HepG2 (cell line): ENCODE results near the gene KRT4. TPM values are rescaled to one million over a fixed set of nuclear protein-coding genes. Genes with fewer than 3 reads are reported as not detected.
"Not testable (repeated sequence)": the region's sequence is repeated elsewhere in the genome, so short reads cannot be mapped to it uniquely, and the experiment has no call there.

Experiments
- ATAC-seq: fragments of 200-7000 bp; cut with Tn5 transposase; 3 replicates; pipeline ENCODE4 v1.9.1; 2020; ENCODE audit warnings: mild to moderate bottlenecking, moderate library complexity
- BruUV-seq: library from RNA; stranded (reverse); fragments of 400-500 nt; replicated peaks from 2 replicates; lab custom pipeline; 2021; lab: Mats Ljungman, UMichigan
- CTCF ChIA-PET: fragments of 300-600 bp; formaldehyde crosslinking; extraction: SDS; loops from one replicate; lab custom pipeline; 2021; ENCODE audit warnings: low total read pairs, inconsistent platforms, low intra/inter-chr PET ratio; lab: Yijun Ruan, JAX
- POLR2A ChIA-PET: fragments of 350-600 bp; sonication (Branson Sonifier 250); formaldehyde crosslinking; loops from one replicate; lab custom pipeline; 2020; ENCODE audit warnings: antibody characterized with exemption, inconsistent platforms; lab: Yijun Ruan, JAX
- DNase-seq: peaks from one replicate; pipeline ENCODE4 v3.0.0-alpha.2; 2015; ENCODE audit warnings: low spot score
- FAIRE-seq: peaks from 3 replicates; lab custom pipeline; 2011; peaks lifted over from hg19 to GRCh38; lab: Jason Lieb, UNC
- H2AFZ ChIP-seq: one replicate; pipeline ENCODE4 v1.6.1; 2011; ENCODE audit warnings: low read length, inconsistent platforms
- H3K27ac ChIP-seq: fragments of 300-600 bp; 3 replicates; pipeline ENCODE4 v1.8.0; 2011; ENCODE audit warnings: mixed run types, mild to moderate bottlenecking, mixed read lengths, low read length, inconsistent platforms; ENCODE audit not compliant: insufficient read depth; ENCODE audit errors: extremely low read length
- H3K27me3 ChIP-seq, 2 experiments: fragments of 200-600 bp in 1 of 2; 2 replicates in 1 of 2; 3 replicates in 1 of 2; pipeline versions ENCODE4 v1.6.0 to v1.8.0; 2011; ENCODE audit warnings: low read length in 2 of 2, mild to moderate bottlenecking in 2 of 2, moderate library complexity in 2 of 2, inconsistent platforms in 1 of 2; ENCODE audit not compliant: insufficient read depth in 2 of 2, control insufficient read depth in 1 of 2
- H3K36me3 ChIP-seq, 2 experiments: fragments of 200-600 bp in 1 of 2; replicated peaks in 1 of 2; 2 replicates in 1 of 2; 3 replicates in 1 of 2; pipeline versions ENCODE4 v1.5.1 to v1.8.0; 2011; ENCODE audit warnings: low read length in 2 of 2, inconsistent platforms in 1 of 2; ENCODE audit not compliant: insufficient read depth in 2 of 2, control insufficient read depth in 1 of 2
- H3K4me1 ChIP-seq: 2 replicates; pipeline ENCODE4 v1.5.1; 2012; ENCODE audit warnings: low read length, inconsistent platforms; ENCODE audit not compliant: insufficient read depth
- H3K4me2 ChIP-seq: 2 replicates; pipeline ENCODE4 v1.6.0; 2011; ENCODE audit warnings: low read depth, low read length, inconsistent platforms
- H3K4me3 ChIP-seq, 3 experiments: fragments of 200-600 bp in 1 of 3; sonication (generic), shearing (Covaris generic) in 1 of 3; replicated peaks in 1 of 3; 2 replicates each; pipeline ENCODE4 v1.5.1; 2011 to 2016; ENCODE audit warnings: low read length in 3 of 3, inconsistent platforms in 2 of 3, low read depth in 2 of 3, mild to moderate bottlenecking in 2 of 3, control low read depth in 1 of 3, mixed read lengths in 1 of 3; ENCODE audit not compliant: insufficient read depth in 1 of 3
- H3K79me2 ChIP-seq: one replicate; pipeline ENCODE4 v1.6.1; 2011; ENCODE audit warnings: low read length, inconsistent platforms; ENCODE audit not compliant: insufficient read depth
- H3K9ac ChIP-seq: 2 replicates; pipeline ENCODE4 v1.6.0; 2011; ENCODE audit warnings: mild to moderate bottlenecking, low read depth, low read length, inconsistent platforms; ENCODE audit not compliant: insufficient read depth
- H3K9me3 ChIP-seq: 2 replicates; pipeline ENCODE4 v1.5.1; 2012; ENCODE audit warnings: mild to moderate bottlenecking, low read length
- H4K20me1 ChIP-seq: 2 replicates; pipeline ENCODE4 v1.6.0; 2011; ENCODE audit warnings: inconsistent platforms, mild to moderate bottlenecking, low read length, moderate library complexity; ENCODE audit not compliant: insufficient read depth
- ESRRA ChIP-seq: sonication (generic); formaldehyde crosslinking; IDR thresholded peaks from 2 replicates; pipeline ENCODE4 v1.5.1; 2020; ENCODE audit warnings: mild to moderate bottlenecking, low read depth, missing genetic modification reagents
- MATR3 ChIP-seq: sonication (generic); formaldehyde crosslinking; IDR thresholded peaks from 2 replicates; pipeline ENCODE4 v1.4.0; 2020; ENCODE audit warnings: missing genetic modification reagents
- ZNF549 ChIP-seq: sonication (generic); formaldehyde crosslinking; IDR thresholded peaks from 2 replicates; pipeline ENCODE4 v1.5.0; 2020; ENCODE audit warnings: missing genetic modification reagents
- ZNF768 ChIP-seq: sonication (generic); formaldehyde crosslinking; IDR thresholded peaks from 2 replicates; pipeline ENCODE4 v1.4.0; 2020; ENCODE audit warnings: missing genetic modification reagents
- WGBS: methylation state at CpG from one replicate; pipeline ENCODE4 v1.1.6; 2017; ENCODE audit warnings: low lambda C conversion rate; 5-methylcytosine and 5-hydroxymethylcytosine counted together
- in situ Hi-C: cut with HindIII; loops from 2 replicates; pipeline ENCODE4 v1.10.0; 2017; ENCODE audit warnings: low pct_unique_long_range_greater_than_20kb; ENCODE audit not compliant: extremely low pct_ligation_motif_present
- intact Hi-C: fragments of 100-400 bp; cut with micrococcal nuclease; formaldehyde crosslinking; loops from one replicate; pipeline ENCODE4 v1.10.0; 2022; ENCODE audit not compliant: unreplicated experiment
- polyA plus RNA-seq, 8 experiments: library from polyadenylated mRNA; depleted of rRNA in 3 of 8; stranded (reverse) in 7 of 8; unstranded in 1 of 8; fragments of >200 nt; fragmentation: Illumina TruSeq in 4 of 8; extraction: Trizol in 4 of 8; gene quantifications; 2 replicates each; pipeline versions ENCODE4 v1.2.1 to v1.2.3, GENCODE V29; 2011 to 2016; ENCODE audit warnings: low read depth in 4 of 8, missing spikeins in 1 of 8, mixed read lengths in 1 of 8; ENCODE audit not compliant: insufficient read depth in 1 of 8
- total RNA-seq, 5 experiments: library from RNA; depleted of rRNA; stranded (reverse); fragments of >200 nt; fragmentation: Illumina TruSeq; extraction: Trizol; gene quantifications; 2 replicates each; pipeline ENCODE4 v1.2.3, GENCODE V29; 2016; ENCODE audit warnings: low read depth in 1 of 5

Gene KRT4
- total and polyA plus RNA-seq, 2 of the 13 experiments (the other 11 are each of a cell fraction or from before 2014, with no cell fraction given): not detected

DNA sequence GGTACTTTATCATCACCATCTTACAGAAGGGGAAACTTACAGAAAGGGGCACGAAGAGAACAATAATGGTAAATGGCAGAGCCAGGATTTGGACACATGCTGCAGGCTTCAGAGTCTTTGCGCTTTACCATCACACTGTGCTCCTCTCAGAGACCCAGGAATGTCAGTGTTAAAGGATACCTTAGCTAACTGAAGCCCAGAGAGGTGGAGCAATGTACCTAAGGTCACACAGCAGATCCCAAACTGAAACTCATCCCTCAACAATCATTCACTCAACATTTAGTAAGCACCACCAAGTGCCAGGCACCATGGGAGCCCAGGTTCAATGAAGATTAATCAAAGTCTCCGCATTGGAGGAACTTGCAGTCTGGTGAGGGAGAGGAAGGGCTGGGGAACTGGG lies 42.9 kb upstream of the KRT4 start:
- intact Hi-C loops: no loop called here
- CTCF ChIA-PET: no interaction called here
- no peak overlapping the region for H3K4me2 ChIP-seq
- H3K4me1 ChIP-seq: no peaks in the 10 kb centered on the region
- FAIRE-seq: no peak
- H3K79me2 ChIP-seq: no peaks in the 10 kb centered on the region
- BruUV-seq: no TSS peak
- TF ChIP-seq MATR3 (CRISPR knock-in tag): no peak
- no peak for TF ChIP-seq ESRRA (CRISPR knock-in tag)
- TF ChIP-seq ZNF549 (CRISPR knock-in tag): no peak
- TF ChIP-seq ZNF768 (CRISPR knock-in tag): peak; percentile 49; the same call in 1 of the 2 replicates
- TF ChIP-seq, all 625 proteins: peak for 1
- no peak overlapping the region for H3K27ac ChIP-seq
- H2AFZ ChIP-seq: no peak overlapping the region
- H3K4me3 ChIP-seq: no peak overlapping the region
- H3K36me3 ChIP-seq: no peaks in the 10 kb centered on the region
- DNase-seq: no peak
- in situ Hi-C loops: no loop called here
- no peak overlapping the region for H3K9ac ChIP-seq
- ATAC-seq: no peak
- peaks cover 0 to 2% of the 10 kb centered on the region in 2 experiments; a peak in 2 of 5 replicates for H3K27me3 ChIP-seq
- 57% methylated on average over 3 of the region's 3 CpGs for WGBS
- H4K20me1 ChIP-seq: no peaks in the 10 kb centered on the region
- POLR2A ChIA-PET: no interaction called here
- no peaks in the 10 kb centered on the region for H3K9me3 ChIP-seq

DNA sequence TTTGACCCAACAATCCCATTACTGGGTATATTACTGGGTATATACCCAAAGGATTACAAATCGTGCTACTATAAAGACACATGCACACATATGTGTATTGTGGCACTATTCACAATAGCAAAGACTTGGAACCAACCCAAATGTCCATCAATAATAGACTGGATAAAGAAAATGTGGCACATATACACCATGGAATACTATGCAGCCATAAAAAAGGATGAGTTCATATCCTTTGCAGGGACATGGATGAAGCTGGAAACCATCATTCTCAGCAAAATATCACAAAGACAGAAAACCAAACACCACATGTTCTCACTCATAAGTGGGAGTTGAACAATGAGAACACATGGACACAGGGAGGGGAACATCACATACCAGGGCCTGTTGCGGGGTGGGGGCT lies 42.2 kb upstream of the KRT4 start:
- H3K9ac ChIP-seq, BruUV-seq, CTCF ChIA-PET, FAIRE-seq, intact Hi-C loops, H2AFZ ChIP-seq, ATAC-seq, H3K36me3 ChIP-seq, H3K4me2 ChIP-seq, DNase-seq, H3K4me3 ChIP-seq, POLR2A ChIA-PET, H3K27me3 ChIP-seq, H3K79me2 ChIP-seq, H3K27ac ChIP-seq, H4K20me1 ChIP-seq, in situ Hi-C loops, H3K4me1 ChIP-seq, H3K9me3 ChIP-seq: not testable (repeated sequence)
- 10% methylated on average over 2 of the region's 2 CpGs for WGBS
